CD4-positive, alpha-beta T cell treated with Interleukin-12 subunit alpha and Interleukin-12 subunit beta, for 1 hour (primary cell): ENCODE measurements around the gene UBAP2L.
A peak's percentile ranks its signal among the peaks of the same experiment; 100 is the strongest.
"Not testable (repeated sequence)": the region's sequence is repeated elsewhere in the genome, so short reads cannot be mapped to it uniquely, and the experiment has no call there.

Experiments
- DNase-seq: peaks from one replicate; pipeline ENCODE4 v3.0.0-alpha.2; 2020

Gene UBAP2L

GRCh38 chr1:154241703-154242351, 21.1 kb downstream of the UBAP2L start:
- peak; percentile 27 for DNase-seq

- no peak for DNase-seq
These were observed 32.9 kb downstream of the UBAP2L start for GRCh38 chr1:154253671-154254070.

GRCh38 chr1:154256686-154257085, 35.9 kb downstream of the UBAP2L start:
- no peak for DNase-seq

GRCh38 chr1:154258784-154259183, 38.0 kb downstream of the UBAP2L start:
- DNase-seq = no peak

GRCh38 chr1:154260127-154260526, 39.4 kb downstream of the UBAP2L start:
- DNase-seq = no peak

- DNase-seq = no peak
These were observed 42.9 kb downstream of the UBAP2L start for GRCh38 chr1:154263465-154264332.

- no peak for DNase-seq
These were observed 43.7 kb downstream of the UBAP2L start for GRCh38 chr1:154264454-154264853.

GRCh38 chr1:154265586-154265985, 44.8 kb downstream of the UBAP2L start:
- peak; percentile 48 for DNase-seq

GRCh38 chr1:154270833-154271232, 50.1 kb downstream of the UBAP2L start:
- no peak for DNase-seq

- peak; percentile 98 for DNase-seq
These were observed 51.7 kb downstream of the UBAP2L start, which contains the start of gene HAX1 for GRCh38 chr1:154272217-154272998. HAX1 (plus strand) TSS chr1:154272629; CDS start chr1:154272724, 95 bp downstream.

- DNase-seq = no peak
These were observed 52.3 kb downstream of the UBAP2L start for GRCh38 chr1:154272999-154273563.

GRCh38 chr1:154276797-154277196, 56.0 kb downstream of the UBAP2L start:
- DNase-seq = peak; percentile 48

- DNase-seq = not testable (repeated sequence)
These were observed 66.8 kb downstream of the UBAP2L start for GRCh38 chr1:154287591-154287990.

GRCh38 chr1:154288661-154289060, 67.9 kb downstream of the UBAP2L start:
- DNase-seq = no peak

- DNase-seq = no peak
These were observed 70.2 kb downstream of the UBAP2L start for GRCh38 chr1:154290921-154291320.

- DNase-seq = no peak
These were observed 74.9 kb downstream of the UBAP2L start for GRCh38 chr1:154295408-154296235.

GRCh38 chr1:154301582-154301981, 80.8 kb downstream of the UBAP2L start:
- DNase-seq = no peak

- no peak for DNase-seq
These were observed 84.0 kb downstream of the UBAP2L start for GRCh38 chr1:154304664-154305337.

GRCh38 chr1:154306151-154306550, 85.4 kb downstream of the UBAP2L start:
- DNase-seq = no peak

- peak; percentile 16 for DNase-seq
These were observed 87.0 kb downstream of the UBAP2L start for GRCh38 chr1:154307670-154308270.

- not testable (repeated sequence) for DNase-seq
These were observed 88.4 kb downstream of the UBAP2L start for GRCh38 chr1:154309136-154309535.
